Measurements from ENCODE around the gene CHST11. TPM values are rescaled to one million over a fixed set of nuclear protein-coding genes. Genes with fewer than 3 reads are reported as not detected.
A peak's percentile ranks its signal among the peaks of the same experiment; 100 is the strongest.

The CHST11 gene
- total RNA-seq, 1 experiment from 2014 or later = 6.7 TPM

- Histone ChIP-seq H4K5ac (ENCODE audit: insufficient read length, low read depth, low read length) (no peak overlapping the region), H3K9ac (ENCODE audit: extremely low read depth, insufficient read length, low read length) (no peak overlapping the region), H2BK12ac (ENCODE audit: insufficient read length, low read depth, low read length) (no peak overlapping the region), H2BK120ac (ENCODE audit: low read depth, low read length, poor library complexity, severe bottlenecking) (no peak overlapping the region), H3K4me1 (ENCODE audit: insufficient read depth, low read length) (peaks cover 6% of the 10 kb centered on the region; the same call in 1 of the 2 replicates), H2AFZ (ENCODE audit: low read length) (no peak overlapping the region), H3K79me2 (ENCODE audit: insufficient read depth, low read length) (no peaks in the 10 kb centered on the region), H2AK5ac (ENCODE audit: insufficient read length, low read length) (no peak overlapping the region), H3K56ac (ENCODE audit: insufficient read length, low read depth, low read length) (no peak overlapping the region), H4K91ac (ENCODE audit: insufficient read length, low read depth, low read length) (no peak overlapping the region), H3K14ac (ENCODE audit: insufficient read depth, low read length) (no peak overlapping the region), H3K27me3 (ENCODE audit: insufficient read depth, low read length) (no peaks in the 10 kb centered on the region), H2BK20ac (ENCODE audit: low read depth, low read length, poor library complexity, severe bottlenecking) (no peak overlapping the region), H4K8ac (replicated peaks; ENCODE audit: insufficient read length, low read depth, low read length) (no peak overlapping the region), H3K4me2 (ENCODE audit: insufficient read depth, insufficient read length, low read length) (no peak overlapping the region), H3K4ac (ENCODE audit: low read depth, low read length) (no peak overlapping the region), H4K20me1 (ENCODE audit: control insufficient read depth, insufficient read depth, insufficient read length) (no peaks in the 10 kb centered on the region), H2BK15ac (ENCODE audit: low read depth, low read length) (no peak overlapping the region), H3K9me3 (ENCODE audit: control insufficient read depth, low read depth, low read length) (no peaks in the 10 kb centered on the region), H3K18ac (ENCODE audit: insufficient read length, low read depth, low read length) (no peak overlapping the region), H3T11ph (ENCODE audit: low read length) (no peak overlapping the region), H2BK5ac (ENCODE audit: insufficient read length, low read length) (no peak overlapping the region), H3K79me1 (ENCODE audit: insufficient read depth, low read depth, low read length, poor library complexity, severe bottlenecking) (no peaks in the 10 kb centered on the region), H3K23me2 (ENCODE audit: insufficient read length, low read depth, low read length, poor library complexity, severe bottlenecking) (no peaks in the 10 kb centered on the region), H3K27ac (ENCODE audit: insufficient read length, low read depth, low read length) (no peak overlapping the region), H3K23ac (ENCODE audit: insufficient read length, low read depth, low read length) (no peak overlapping the region)
- DNase-seq = no peak
- Mint-ChIP-seq H3K4me3 (no peak overlapping the region), H3K36me3 (ENCODE audit: insufficient read depth in 1 of 3, low read depth in 3 of 3) (no peaks in the 10 kb centered on the region), H3K4me1 (peaks cover 33 to 46% of the 10 kb centered on the region in 2 experiments), H3K9me3 (no peaks in the 10 kb centered on the region), H3K27me3 (ENCODE audit: low read depth) (no peaks in the 10 kb centered on the region), H3K27ac (peak overlapping the region in 2 of 3 experiments; percentile 45 to 81; a peak in 2 of 7 replicates)
- no CpG with 5 or more reads among the region's 8 CpGs for WGBS (ENCODE audit: extremely low coverage, insufficient read length, low lambda C conversion rate)
- TF ChIP-seq, protein P1, sequence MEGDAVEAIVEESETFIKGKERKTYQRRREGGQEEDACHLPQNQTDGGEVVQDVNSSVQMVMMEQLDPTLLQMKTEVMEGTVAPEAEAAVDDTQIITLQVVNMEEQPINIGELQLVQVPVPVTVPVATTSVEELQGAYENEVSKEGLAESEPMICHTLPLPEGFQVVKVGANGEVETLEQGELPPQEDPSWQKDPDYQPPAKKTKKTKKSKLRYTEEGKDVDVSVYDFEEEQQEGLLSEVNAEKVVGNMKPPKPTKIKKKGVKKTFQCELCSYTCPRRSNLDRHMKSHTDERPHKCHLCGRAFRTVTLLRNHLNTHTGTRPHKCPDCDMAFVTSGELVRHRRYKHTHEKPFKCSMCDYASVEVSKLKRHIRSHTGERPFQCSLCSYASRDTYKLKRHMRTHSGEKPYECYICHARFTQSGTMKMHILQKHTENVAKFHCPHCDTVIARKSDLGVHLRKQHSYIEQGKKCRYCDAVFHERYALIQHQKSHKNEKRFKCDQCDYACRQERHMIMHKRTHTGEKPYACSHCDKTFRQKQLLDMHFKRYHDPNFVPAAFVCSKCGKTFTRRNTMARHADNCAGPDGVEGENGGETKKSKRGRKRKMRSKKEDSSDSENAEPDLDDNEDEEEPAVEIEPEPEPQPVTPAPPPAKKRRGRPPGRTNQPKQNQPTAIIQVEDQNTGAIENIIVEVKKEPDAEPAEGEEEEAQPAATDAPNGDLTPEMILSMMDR (conservative IDR thresholded peaks at IDR 0.05) = no peak
These were observed 291.2 kb downstream of the CHST11 start for GRCh38 chr12:104747955-104748354.
